Left lung (tissue), 10 donors: ENCODE data around the gene CCDC40. TPM values are rescaled to one million over a fixed set of nuclear protein-coding genes. Genes with fewer than 3 reads are reported as not detected.

ENCODE experiments used
- ATAC-seq: fragments of 200-7000 bp; cut with Tn5 transposase; one replicate; pipeline ENCODE4 v1.9.1; 2020; ENCODE audit warnings: moderate library complexity
- DNase-seq, 4 donors: peaks; one replicate each; pipeline ENCODE4 v3.0.0-alpha.2; 2013 to 2020
- H3K27ac ChIP-seq, 2 donors: fragments of 200-600 bp; sonication (generic) in 1 of 2; one replicate each; pipeline versions ENCODE4 v1.5.0 to v1.8.0; 2020 to 2021
- H3K27me3 ChIP-seq, 2 donors: fragments of 200-600 bp; sonication (generic) in 1 of 2; one replicate each; pipeline versions ENCODE4 v1.5.0 to v1.8.0; 2020 to 2021
- H3K36me3 ChIP-seq, 2 donors: fragments of 200-600 bp; sonication (generic) in 1 of 2; one replicate each; pipeline versions ENCODE4 v1.5.0 to v1.8.0; 2020 to 2021
- H3K4me1 ChIP-seq, 2 donors: fragments of 200-600 bp; one replicate each; pipeline ENCODE4 v1.8.0; 2021
- H3K4me3 ChIP-seq, 2 donors: fragments of 200-600 bp; sonication (generic) in 1 of 2; one replicate each; pipeline versions ENCODE4 v1.5.0 to v1.8.0; 2020 to 2021; ENCODE audit warnings: mild to moderate bottlenecking in 1 of 2
- H3K9me3 ChIP-seq, 2 donors: fragments of 200-600 bp; sonication (generic) in 1 of 2; one replicate each; pipeline versions ENCODE4 v1.5.0 to v1.8.0; 2020 to 2021
- intact Hi-C, 2 donors: fragments of 100-400 bp; cut with DNase I; formaldehyde crosslinking; loops; one replicate each; pipeline versions ENCODE4 v1.11.2 to v1.14.2; 2022
- polyA plus RNA-seq, 6 donors: library from polyadenylated mRNA; unstranded; fragments of 120-200 nt; gene quantifications; one replicate each; pipeline ENCODE4 v1.2.1, GENCODE V29; 2013; ENCODE audit not compliant: insufficient read length in 6 of 6
- total RNA-seq, 2 donors: library from RNA; stranded (reverse); fragmentation: NEBNext Ultra II Directional; extraction: Animal tissue kit (Norgen Biotek cat#: 25700); gene quantifications; one replicate each; pipeline ENCODE4 v1.2.1, GENCODE V29; 2021
- TF ChIP-seq, protein P1 (sequence below), 2 donors: fragments of 200-600 bp; sonication (generic) in 1 of 2; IDR thresholded peaks; one replicate each; pipeline versions ENCODE4 v1.5.0 to v1.8.0; 2021; ENCODE audit warnings: antibody characterized with exemption in 2 of 2
- donor health status: DM: no; HTN: yes; CAD: no.
- donor health status: DM: no; HTN: no; CAD: no.

The CCDC40 gene
- total and polyA plus RNA-seq, 8 donors = 8.0 to 15.2 (median 11.5) TPM

DNA sequence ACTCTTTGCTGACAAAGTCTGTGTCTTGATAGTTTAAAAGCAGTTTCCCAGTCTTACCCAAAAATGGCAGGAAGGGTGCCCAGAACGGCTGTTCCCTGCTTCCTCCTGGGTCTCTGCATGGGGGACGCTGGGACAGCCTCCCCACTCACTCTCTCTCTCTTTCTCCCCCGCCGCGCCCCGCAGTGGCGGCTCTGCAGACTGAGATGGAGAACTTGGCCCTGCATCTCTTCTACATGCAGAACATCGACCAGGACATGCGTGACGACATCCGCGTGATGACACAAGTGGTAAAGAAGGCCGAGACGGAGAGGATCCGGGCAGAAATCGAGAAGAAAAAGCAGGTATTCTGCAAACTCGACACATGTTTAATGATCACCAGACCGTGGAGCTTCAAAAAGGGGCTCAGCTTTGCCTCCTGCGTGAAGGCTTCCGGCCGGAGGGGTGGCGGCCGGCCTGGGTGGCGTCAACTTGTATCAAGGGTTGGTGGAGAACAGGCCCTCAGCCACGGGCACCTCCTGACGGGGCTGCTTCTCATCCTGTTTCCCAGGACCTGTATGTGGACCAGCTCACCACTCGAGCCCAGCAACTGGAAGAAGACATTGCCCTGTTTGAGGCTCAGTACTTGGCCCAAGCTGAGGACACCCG, 22.0 kb downstream of the CCDC40 start:
- TF ChIP-seq, protein P1, sequence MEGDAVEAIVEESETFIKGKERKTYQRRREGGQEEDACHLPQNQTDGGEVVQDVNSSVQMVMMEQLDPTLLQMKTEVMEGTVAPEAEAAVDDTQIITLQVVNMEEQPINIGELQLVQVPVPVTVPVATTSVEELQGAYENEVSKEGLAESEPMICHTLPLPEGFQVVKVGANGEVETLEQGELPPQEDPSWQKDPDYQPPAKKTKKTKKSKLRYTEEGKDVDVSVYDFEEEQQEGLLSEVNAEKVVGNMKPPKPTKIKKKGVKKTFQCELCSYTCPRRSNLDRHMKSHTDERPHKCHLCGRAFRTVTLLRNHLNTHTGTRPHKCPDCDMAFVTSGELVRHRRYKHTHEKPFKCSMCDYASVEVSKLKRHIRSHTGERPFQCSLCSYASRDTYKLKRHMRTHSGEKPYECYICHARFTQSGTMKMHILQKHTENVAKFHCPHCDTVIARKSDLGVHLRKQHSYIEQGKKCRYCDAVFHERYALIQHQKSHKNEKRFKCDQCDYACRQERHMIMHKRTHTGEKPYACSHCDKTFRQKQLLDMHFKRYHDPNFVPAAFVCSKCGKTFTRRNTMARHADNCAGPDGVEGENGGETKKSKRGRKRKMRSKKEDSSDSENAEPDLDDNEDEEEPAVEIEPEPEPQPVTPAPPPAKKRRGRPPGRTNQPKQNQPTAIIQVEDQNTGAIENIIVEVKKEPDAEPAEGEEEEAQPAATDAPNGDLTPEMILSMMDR (IDR thresholded peaks at IDR 0.05) = no peak
- ATAC-seq = no peak
- no peaks in the 10 kb centered on the region for H3K9me3 ChIP-seq
- no peaks in the 10 kb centered on the region for H3K27me3 ChIP-seq
- no peak for DNase-seq
- peaks cover 6 to 7% of the 10 kb centered on the region in 2 donors for H3K4me1 ChIP-seq
- no peaks in the 10 kb centered on the region for H3K36me3 ChIP-seq
- no peak overlapping the region for H3K27ac ChIP-seq
- H3K4me3 ChIP-seq = no peak overlapping the region
- intact Hi-C loops = no loop called here

DNA sequence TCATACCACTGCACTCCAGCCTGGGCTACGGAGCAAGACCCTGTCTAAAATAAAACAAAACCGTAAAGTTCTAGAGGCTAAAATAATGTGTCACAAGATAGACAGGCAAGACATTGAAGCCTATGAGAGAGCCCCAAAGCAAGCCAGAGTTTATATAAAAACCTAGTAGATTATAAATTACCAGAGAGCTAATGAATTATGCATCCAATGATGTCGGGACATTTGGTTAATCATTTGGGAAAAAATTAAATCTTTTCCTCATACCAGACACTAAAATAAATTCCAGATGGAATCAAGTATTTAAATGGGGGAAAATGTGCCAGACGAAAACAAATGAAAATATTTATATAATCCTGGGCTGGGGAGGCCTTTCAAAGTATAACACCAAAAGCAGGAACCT, 24.2 kb downstream of the CCDC40 start:
- intact Hi-C loops = no loop called here
- DNase-seq (no peak), ATAC-seq (no peak)
- no peaks in the 10 kb centered on the region for H3K9me3 ChIP-seq
- no peaks in the 10 kb centered on the region for H3K27me3 ChIP-seq
- H3K27ac ChIP-seq = no peak overlapping the region
- H3K4me3 ChIP-seq = no peak overlapping the region
- peaks cover 0 to 20% of the 10 kb centered on the region in 2 donors for H3K4me1 ChIP-seq
- H3K36me3 ChIP-seq = no peaks in the 10 kb centered on the region
- TF ChIP-seq, protein P1 (IDR thresholded peaks at IDR 0.05) = no peak

- H3K36me3 ChIP-seq = no peaks in the 10 kb centered on the region
- intact Hi-C loops = no loop called here
- no peak for DNase-seq
- ATAC-seq = no peak
- no peak overlapping the region for H3K27ac ChIP-seq
- TF ChIP-seq, protein P1 (IDR thresholded peaks at IDR 0.05) = no peak
- peaks cover 0 to 20% of the 10 kb centered on the region in 2 donors for H3K4me1 ChIP-seq
- H3K27me3 ChIP-seq = no peaks in the 10 kb centered on the region
- H3K4me3 ChIP-seq = no peak overlapping the region
- H3K9me3 ChIP-seq = no peaks in the 10 kb centered on the region
Measured at GRCh38 chr17:80061421-80061820, 25.0 kb downstream of the CCDC40 start.

DNA sequence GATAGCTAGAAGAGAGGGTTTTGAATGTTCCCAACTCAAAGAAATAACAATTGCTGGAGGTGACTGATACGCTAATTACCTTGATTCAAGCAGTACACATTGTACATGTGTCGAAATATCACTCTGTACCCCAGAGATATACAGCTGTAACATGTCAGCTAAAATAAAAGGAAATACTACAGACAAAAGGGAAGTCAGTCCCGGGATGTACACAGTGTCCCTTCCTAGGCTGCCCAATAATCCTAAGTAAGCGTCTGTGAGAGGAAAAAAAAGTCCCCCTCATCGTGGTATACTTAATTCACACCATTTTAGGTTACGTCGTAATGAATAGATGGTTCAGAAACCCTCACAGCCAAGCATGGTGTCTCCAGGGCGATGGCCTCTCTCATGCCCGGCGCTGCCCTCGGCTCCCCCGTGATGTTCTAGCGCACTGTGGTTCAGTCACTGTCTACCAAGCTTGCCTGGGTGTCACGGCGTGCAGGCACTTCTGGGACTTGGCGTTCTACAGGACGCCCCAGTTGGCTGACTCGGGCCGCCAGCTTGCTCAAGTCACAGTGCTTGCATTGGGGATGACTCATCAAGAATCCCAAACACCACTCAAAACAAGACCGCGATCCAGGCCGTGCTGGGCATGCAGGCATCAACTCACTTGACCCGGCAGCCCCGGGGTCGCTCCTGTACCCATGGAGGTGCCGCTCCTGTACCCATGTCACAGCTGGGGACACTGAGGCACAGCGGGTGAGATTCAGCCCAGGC, 27.6 kb downstream of the CCDC40 start:
- DNase-seq = peak in 2 of 4 donors; percentile 69 to 87
- peak overlapping the region in 1 of 2 donors; percentile 83 for H3K27ac ChIP-seq

GRCh38 chr17:80064696-80065095, 28.3 kb downstream of the CCDC40 start:
- DNase-seq = peak in 1 of 4 donors; percentile 67
- H3K4me1 ChIP-seq = peaks cover 0 to 23% of the 10 kb centered on the region in 2 donors
- TF ChIP-seq, protein P1 (IDR thresholded peaks at IDR 0.05) = no peak
- H3K36me3 ChIP-seq = no peaks in the 10 kb centered on the region
- peak overlapping the region in 1 of 2 donors; percentile 83 for H3K27ac ChIP-seq
- H3K4me3 ChIP-seq = no peak overlapping the region
- H3K27me3 ChIP-seq = no peaks in the 10 kb centered on the region
- intact Hi-C loops = no loop called here
- no peak for ATAC-seq
- H3K9me3 ChIP-seq = no peaks in the 10 kb centered on the region

More for the DNA sequence above, 27.6 kb downstream of the CCDC40 start:
- Histone ChIP-seq H3K9me3 (no peaks in the 10 kb centered on the region), H3K4me1 (peaks cover 0 to 20% of the 10 kb centered on the region in 2 donors), H3K36me3 (no peaks in the 10 kb centered on the region), H3K27me3 (no peaks in the 10 kb centered on the region), H3K4me3 (no peak overlapping the region)
- TF ChIP-seq, protein P1 (IDR thresholded peaks at IDR 0.05) = no peak
- ATAC-seq = peak; percentile 76
- intact Hi-C loops = no loop called here
